GM18861 (cell line): Measurements from ENCODE around the gene ETV4.

ENCODE experiments used
- ATAC-seq: cut with Tn5 transposase; IDR thresholded peaks from one replicate; pipeline ENCODE4 v1.9.1; 2021; ENCODE audit not compliant: unreplicated experiment

The ETV4 gene

GRCh38 chr17:43547189-43547550 lies 1.0 kb upstream of the ETV4 start:
- no peak for ATAC-seq

- ATAC-seq = no peak
These were observed 832 bp downstream of the ETV4 start for GRCh38 chr17:43545383-43545632.

- ATAC-seq = no peak
These were observed 2.2 kb downstream of the ETV4 start for GRCh38 chr17:43543771-43544575.

- ATAC-seq = no peak
These were observed 2.8 kb downstream of the ETV4 start for GRCh38 chr17:43543300-43543699.

GRCh38 chr17:43542859-43543258 lies 3.3 kb downstream of the ETV4 start:
- ATAC-seq = no peak

GRCh38 chr17:43540821-43541674 lies 5.1 kb downstream of the ETV4 start:
- no peak for ATAC-seq

GRCh38 chr17:43536236-43536992 lies 9.7 kb downstream of the ETV4 start:
- ATAC-seq = no peak

- no peak for ATAC-seq
These were observed 11.2 kb downstream of the ETV4 start for GRCh38 chr17:43534909-43535308.

GRCh38 chr17:43533699-43534098 lies 12.4 kb downstream of the ETV4 start:
- no peak for ATAC-seq

- ATAC-seq = no peak
These were observed 13.6 kb downstream of the ETV4 start for GRCh38 chr17:43532581-43532980.

- ATAC-seq = no peak
These were observed 14.2 kb downstream of the ETV4 start for GRCh38 chr17:43531955-43532354.

GRCh38 chr17:43531082-43531378 lies 15.1 kb downstream of the ETV4 start:
- no peak for ATAC-seq

- no peak for ATAC-seq
These were observed 15.7 kb downstream of the ETV4 start for GRCh38 chr17:43530288-43531081.

GRCh38 chr17:43529947-43530287 lies 16.2 kb downstream of the ETV4 start:
- ATAC-seq = no peak

- ATAC-seq = no peak
These were observed 16.9 kb downstream of the ETV4 start for GRCh38 chr17:43528988-43529814.

- no peak for ATAC-seq
These were observed 17.7 kb downstream of the ETV4 start for GRCh38 chr17:43528319-43528987.

- ATAC-seq = no peak
These were observed 19.1 kb downstream of the ETV4 start for GRCh38 chr17:43526886-43527648.

- ATAC-seq = no peak
These were observed 21.1 kb downstream of the ETV4 start for GRCh38 chr17:43524945-43525575.

- ATAC-seq = no peak
These were observed 24.8 kb downstream of the ETV4 start for GRCh38 chr17:43521389-43521788.
